GM18508 (cell line): ENCODE measurements around the gene FARP1.

Experiments used
- ATAC-seq: cut with Tn5 transposase; IDR thresholded peaks from one replicate; pipeline ENCODE4 v1.9.1; 2021; ENCODE audit warnings: moderate number of reproducible peaks; ENCODE audit not compliant: insufficient read depth, unreplicated experiment

FARP1 gene

DNA sequence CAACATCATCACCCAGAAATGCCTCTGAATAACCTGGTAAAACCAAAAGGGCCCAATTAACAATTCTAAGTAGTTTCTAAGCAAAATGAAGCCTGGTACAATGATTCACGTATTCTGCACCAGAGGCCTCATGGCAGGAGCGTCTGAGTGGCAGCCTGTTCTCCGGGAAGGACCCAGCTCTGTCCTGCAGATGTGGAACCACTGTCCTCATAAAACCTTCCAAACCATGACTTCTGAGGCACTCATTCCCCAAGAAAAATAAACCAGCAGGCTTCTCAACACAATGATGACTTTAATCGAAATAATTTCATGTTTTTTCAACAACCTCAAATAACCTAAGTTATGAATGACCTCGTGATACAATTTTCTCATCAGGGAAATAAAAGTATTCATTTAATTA is 344.1 kb downstream of the FARP1 start:
- no peak for ATAC-seq

DNA sequence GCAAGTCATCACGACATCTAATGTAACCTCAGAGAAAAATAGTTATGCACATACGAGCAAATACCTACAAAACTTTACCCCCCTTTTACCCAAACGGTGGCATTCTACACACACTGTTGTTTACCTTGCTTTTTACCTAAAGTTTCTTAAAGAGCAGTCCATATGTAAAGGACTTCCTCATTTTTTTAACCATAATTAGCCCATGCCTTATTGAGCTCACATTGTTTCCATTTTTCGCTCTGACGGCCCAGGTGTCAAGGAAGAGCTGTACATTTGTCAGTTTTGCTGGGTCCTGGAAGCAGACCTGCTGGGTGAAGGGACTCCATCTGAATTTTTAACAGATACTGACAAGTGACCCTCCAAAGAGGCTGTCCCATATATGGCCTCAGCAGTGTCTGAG is 344.6 kb downstream of the FARP1 start:
- no peak for ATAC-seq

DNA sequence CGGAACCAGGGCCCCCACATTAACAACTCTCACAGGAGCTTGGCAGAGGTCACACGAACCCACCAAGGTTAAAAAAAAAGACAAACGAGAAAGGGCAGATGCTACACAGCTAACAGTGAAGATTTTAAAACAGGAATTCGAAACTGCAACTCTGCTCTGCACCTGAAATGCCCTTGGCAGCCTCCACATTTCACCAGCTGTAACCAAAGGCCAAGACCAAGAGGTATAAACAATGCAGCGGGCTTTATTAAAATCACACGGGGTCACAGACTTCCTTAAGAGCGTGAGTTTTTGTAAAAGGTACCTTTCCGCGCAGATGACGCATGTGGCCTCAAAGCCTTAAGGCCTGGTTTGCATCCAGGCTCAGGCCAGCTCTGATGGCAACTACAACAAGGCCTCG is 345.8 kb downstream of the FARP1 start:
- no peak for ATAC-seq

GRCh38 chr13:98489446-98490194 is 346.7 kb downstream of the FARP1 start:
- ATAC-seq: no peak

- no peak for ATAC-seq
These were observed 347.4 kb downstream of the FARP1 start for GRCh38 chr13:98490195-98490836.

GRCh38 chr13:98490866-98491265 is 348.0 kb downstream of the FARP1 start:
- no peak for ATAC-seq

DNA sequence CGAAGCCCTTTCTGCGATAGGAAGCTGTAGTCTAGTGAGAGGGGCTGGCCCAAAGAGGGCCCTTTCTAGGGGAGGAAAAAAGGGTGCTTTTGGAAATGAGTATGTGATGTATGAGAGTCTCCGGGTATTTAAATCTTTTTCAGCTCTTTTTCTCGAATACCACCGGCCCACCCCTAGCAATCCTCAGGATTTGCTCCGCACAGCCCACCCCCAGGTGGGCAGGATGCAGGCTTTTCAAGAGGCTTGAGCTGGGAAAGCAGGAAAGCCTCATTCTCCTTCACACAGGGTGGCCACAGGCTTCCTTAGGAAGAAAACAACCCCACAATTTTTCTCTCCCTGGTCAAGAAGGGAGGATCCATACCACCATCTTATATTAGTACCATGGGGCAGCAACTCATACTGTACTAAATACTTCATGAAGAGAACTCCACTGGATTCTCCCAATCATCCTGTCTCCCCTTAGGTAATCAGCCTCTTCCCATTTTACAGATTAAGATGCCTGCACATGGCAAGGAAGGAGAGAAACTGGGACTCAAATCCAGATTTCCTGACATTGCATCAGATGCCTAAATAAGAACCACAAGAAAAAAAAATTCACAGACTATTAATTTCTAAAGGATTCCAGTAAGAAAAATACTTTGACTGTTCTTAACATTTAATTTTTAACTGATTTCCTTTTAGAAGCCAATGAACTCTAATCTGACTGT is 349.6 kb downstream of the FARP1 start:
- ATAC-seq: no peak

DNA sequence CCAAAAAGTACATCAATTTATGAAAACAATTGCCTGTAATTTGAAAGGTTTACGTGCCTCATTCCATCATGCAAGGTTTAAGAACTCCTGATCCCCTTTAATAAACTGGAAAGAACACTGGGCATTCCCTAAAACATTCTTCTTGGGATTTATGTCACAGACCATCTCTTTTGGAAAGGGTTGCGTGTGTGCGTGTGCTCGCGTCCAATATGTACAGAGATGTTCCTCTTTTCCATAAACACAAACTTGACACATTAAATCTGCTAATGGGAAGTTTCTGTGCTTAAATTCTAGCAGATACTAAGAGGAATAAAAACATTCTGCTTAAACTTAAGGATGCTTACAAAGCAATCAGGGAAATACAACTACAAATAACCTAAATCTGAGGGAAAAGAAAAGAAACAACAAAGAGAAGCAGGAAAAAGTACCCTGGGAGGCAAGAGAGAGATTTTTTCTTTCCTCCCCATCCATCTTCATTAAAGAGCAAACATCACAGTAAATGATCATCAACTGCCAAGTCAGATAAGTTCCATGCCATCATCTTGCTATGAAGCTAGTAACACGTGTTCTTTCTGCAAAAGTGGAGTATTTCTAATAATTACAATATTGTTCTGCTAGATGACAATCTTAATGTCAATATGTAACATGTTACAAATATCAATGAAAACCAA is 350.3 kb downstream of the FARP1 start:
- no peak for ATAC-seq

- ATAC-seq: no peak
These were observed 351.9 kb downstream of the FARP1 start for GRCh38 chr13:98494769-98495168.

DNA sequence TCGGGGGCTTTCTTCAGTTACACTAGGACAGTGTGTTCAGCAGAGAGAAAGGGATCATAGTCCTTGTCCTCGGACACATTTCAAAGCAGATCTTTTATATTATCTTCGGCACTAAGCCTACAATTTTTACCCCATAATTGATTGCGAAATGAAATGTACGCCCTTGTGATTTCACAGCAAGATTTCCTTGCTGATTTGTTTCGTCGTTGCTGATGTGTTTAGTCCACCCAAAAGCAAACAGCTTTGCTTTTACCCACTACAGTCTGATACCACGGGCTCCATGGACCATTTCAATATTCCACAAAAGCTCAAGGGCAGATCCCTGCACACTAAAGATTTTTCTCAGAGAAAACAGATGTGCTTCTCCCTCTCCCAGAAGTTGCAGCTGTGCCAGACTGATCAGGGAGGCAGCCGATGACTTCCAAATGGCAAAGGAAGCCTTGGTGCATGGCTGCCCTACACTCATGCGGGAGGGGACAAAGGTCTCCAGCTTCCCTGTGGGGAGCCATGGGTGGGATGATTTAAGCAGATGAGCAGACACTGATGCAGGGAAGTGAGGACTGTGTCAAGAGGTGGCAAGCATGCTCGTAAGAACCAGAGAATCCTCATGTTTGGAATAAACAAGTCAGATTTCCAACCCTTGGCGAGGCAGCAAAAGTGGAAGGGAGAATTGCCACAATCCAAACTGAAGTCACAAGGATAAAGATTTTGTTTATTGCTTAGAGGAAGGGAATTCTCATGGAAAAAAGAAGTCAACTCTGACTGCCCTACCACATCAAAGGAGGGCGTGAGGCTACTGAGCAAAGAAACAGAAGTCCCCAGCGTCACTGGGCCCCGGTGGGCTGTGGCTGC is 353.0 kb downstream of the FARP1 start:
- ATAC-seq: no peak

GRCh38 chr13:98496479-98496791 is 353.5 kb downstream of the FARP1 start:
- no peak for ATAC-seq

DNA sequence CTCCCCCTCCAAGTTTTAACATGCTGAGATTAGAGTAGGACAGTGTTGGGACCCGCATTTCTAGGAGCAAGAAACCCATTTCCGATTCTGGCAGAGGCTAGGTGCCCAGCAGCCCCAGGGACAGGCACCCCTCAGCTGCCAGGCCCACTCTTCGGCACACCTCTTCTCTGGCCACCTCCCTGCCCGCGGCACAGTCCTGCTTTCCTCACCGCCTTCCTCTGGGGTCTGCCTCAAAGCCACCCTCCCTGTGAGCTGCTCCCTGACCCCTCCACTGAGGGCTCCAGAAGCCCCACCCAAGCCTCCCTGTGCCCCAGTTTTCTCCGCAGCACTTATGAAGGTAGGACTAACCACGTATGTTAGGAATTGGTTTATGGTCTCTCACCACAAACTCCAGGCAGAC is 354.1 kb downstream of the FARP1 start:
- no peak for ATAC-seq

- peak; percentile 70 for ATAC-seq
These were observed 358.1 kb downstream of the FARP1 start for GRCh38 chr13:98500963-98501421.

DNA sequence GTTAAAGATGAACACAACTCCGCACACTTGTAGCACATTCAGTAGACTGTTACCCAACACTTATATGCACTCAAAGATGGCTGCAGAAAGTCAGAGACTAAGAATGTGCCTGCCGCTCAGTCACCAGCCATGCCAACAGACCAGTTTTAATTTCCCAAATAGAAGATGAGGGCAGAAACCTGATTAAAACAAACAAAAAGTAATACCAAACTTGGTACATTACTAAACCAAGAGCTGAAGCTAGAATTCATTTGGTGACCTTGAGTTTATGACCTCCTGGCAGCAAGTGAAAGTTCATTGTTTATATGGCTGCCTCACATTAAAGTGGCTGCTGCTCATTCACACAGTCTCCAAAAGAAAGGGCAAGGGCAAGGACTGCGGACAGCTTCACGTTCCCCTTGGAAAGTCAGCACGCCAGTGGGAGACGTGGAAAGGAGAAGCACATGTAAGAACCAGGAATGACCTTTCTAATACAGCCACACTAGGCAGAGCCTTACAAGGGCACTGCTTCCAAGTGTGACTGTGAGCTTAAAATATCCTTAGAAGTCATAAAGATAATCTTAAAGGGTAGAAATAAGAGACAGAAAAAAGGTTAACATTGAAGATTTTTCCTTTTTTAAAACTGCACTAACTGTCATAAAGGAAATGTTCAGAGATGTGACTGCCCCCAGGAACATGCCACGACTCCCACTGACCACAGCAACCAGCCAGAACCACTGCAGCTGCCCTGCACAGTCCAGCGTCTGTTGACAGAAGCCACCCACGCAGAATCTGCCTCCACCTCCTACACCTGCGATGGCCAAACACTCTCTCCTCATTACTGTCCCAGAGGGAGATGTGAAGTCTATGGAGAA is 360.5 kb downstream of the FARP1 start:
- ATAC-seq: no peak

DNA sequence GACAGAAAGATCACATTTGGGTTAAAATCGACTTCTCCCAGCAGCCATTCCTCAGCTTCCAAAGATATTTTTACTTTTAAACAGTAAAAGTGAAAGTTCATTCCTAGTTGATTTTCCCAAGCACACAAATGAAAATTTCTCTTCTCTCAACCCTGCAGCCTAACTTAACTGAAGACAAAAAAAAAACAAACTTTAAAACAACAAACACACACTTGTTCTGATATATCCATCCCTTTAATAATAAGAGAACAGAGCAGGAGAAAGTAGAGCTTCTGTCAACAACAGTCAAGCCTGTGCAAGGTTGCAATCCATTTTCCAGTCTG is 361.1 kb downstream of the FARP1 start:
- ATAC-seq: no peak

- ATAC-seq: no peak
These were observed 361.6 kb downstream of the FARP1 start for GRCh38 chr13:98504371-98504963.
